Thoracic aorta endothelial cell (primary cell): Measurements from ENCODE around the gene KRT79. TPM values are rescaled to one million over a fixed set of nuclear protein-coding genes. Genes with fewer than 3 reads are reported as not detected.

Experiments
- small RNA-seq: library from RNA; depleted of rRNA; stranded (forward); fragments of <200 nt; gene quantifications from one replicate; pipeline ENCODE3, GENCODE V24; 2012
- total RNA-seq: library from RNA; depleted of rRNA; stranded (reverse); fragments of >200 nt; gene quantifications from 2 replicates; pipeline ENCODE4 v1.2.3, GENCODE V29; 2012

The KRT79 gene
- total RNA-seq: not detected in 2 replicates

GRCh38 chr12:52833922-52834726 is at the start of gene KRT79:
KRT79 (minus strand) TSS chr12:52834311; CDS start chr12:52834260, 51 bp downstream.

GRCh38 chr12:52848661-52849255 is 14.6 kb upstream of the KRT79 start, which contains the start of gene KRT78:
KRT78 (minus strand) TSS chr12:52848994; CDS start chr12:52848930, 64 bp downstream.

GRCh38 chr12:52813885-52814709 is 20.0 kb downstream of the KRT79 start, which contains the start of gene KRT4:
KRT4 (minus strand) TSS chr12:52814116; CDS start chr12:52814058, 58 bp downstream.

GRCh38 chr12:52795694-52796428 is 38.2 kb downstream of the KRT79 start, which contains the start of gene KRT3:
KRT3 (minus strand) TSS chr12:52796117; CDS start chr12:52796042, 75 bp downstream.

GRCh38 chr12:52776913-52777395 is 57.2 kb downstream of the KRT79 start, which contains the start of gene KRT76:
KRT76 (minus strand) TSS chr12:52777345; CDS start chr12:52777291, 54 bp downstream.

Small RNAs within 50 kb of the gene (small RNA-seq; reads per million reads assigned to genes)
- not detected for gene AC107016.2

Other genes starting within 250 kb of the KRT79 start
- gene KRT72, start 232.8 kb downstream of the KRT79 start, total RNA-seq: not detected in 2 replicates
- not detected in 2 replicates for gene KRT73, start 215.8 kb downstream of the KRT79 start, total RNA-seq
- not detected in 2 replicates for gene KRT2, start 182.1 kb downstream of the KRT79 start, total RNA-seq
- gene KRT1, start 153.9 kb downstream of the KRT79 start, total RNA-seq: not detected in 2 replicates
- not detected in 2 replicates for gene KRT77, start 130.8 kb downstream of the KRT79 start, total RNA-seq
- gene KRT76, start 57.0 kb downstream of the KRT79 start, total RNA-seq: not detected in 2 replicates
- not detected in 2 replicates for gene KRT3, start 38.2 kb downstream of the KRT79 start, total RNA-seq
- gene KRT4, start 20.2 kb downstream of the KRT79 start, total RNA-seq: not detected in 2 replicates
- gene KRT78, start 14.7 kb upstream of the KRT79 start, total RNA-seq: not detected in 2 replicates
- 6.3 and 7.8 TPM in 2 replicates for gene KRT8, start 70.8 kb upstream of the KRT79 start, total RNA-seq
- gene KRT18, start 114.8 kb upstream of the KRT79 start, total RNA-seq: 206 and 261 TPM in 2 replicates
- gene EIF4B, start 172.1 kb upstream of the KRT79 start, total RNA-seq: 1,071 and 1,152 TPM in 2 replicates
- 37.1 and 53.6 TPM in 2 replicates for gene TNS2, start 215.8 kb upstream of the KRT79 start, total RNA-seq
- gene SPRYD3, start 245.1 kb upstream of the KRT79 start, total RNA-seq: 20.7 and 21.0 TPM in 2 replicates